ENCODE measurements around the gene TMCC1.

GRCh38 chr3:129857899-129858298, 35.6 kb downstream of the TMCC1 start:
- no peak for TF ChIP-seq EZH2 (IDR thresholded peaks at IDR 0.05)
- TF ChIP-seq POLR2AphosphoS5 (IDR thresholded peaks at IDR 0.05; ENCODE audit: borderline replicate concordance, low read depth, low read length): no peak
- TF ChIP-seq FOXP2 (optimal IDR thresholded peaks at IDR 0.05; ENCODE audit: control extremely low read depth, extremely low read length, insufficient read depth): no peak
